Measurements from ENCODE around the gene ACTR2.
"Not testable (repeated sequence)": the region's sequence is repeated elsewhere in the genome, so short reads cannot be mapped to it uniquely, and the experiment has no call there.

The ACTR2 gene

DNA sequence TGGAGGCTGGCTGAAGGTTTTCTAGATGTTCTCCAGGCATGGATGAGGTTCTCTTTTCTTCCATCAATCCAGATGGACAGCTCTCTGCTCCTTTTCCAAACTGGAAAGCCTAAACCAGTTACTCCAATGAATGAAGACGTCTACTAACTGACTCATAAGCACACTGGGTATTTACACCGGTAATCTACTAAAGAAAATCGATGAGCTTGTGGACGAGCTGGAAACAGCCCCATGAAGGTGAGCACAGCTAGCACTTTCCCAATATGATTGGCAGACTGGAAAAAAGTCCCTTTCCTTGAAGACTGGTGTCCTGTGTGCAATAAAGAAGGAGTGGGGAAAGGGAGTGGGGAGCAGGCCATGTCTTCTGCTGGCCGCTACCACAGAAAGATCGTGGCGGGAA is 84.0 kb downstream of the ACTR2 start:
- no peak for DNase-seq (ENCODE audit: low read depth in 2 of 2, low spot score in 1 of 2)

DNA sequence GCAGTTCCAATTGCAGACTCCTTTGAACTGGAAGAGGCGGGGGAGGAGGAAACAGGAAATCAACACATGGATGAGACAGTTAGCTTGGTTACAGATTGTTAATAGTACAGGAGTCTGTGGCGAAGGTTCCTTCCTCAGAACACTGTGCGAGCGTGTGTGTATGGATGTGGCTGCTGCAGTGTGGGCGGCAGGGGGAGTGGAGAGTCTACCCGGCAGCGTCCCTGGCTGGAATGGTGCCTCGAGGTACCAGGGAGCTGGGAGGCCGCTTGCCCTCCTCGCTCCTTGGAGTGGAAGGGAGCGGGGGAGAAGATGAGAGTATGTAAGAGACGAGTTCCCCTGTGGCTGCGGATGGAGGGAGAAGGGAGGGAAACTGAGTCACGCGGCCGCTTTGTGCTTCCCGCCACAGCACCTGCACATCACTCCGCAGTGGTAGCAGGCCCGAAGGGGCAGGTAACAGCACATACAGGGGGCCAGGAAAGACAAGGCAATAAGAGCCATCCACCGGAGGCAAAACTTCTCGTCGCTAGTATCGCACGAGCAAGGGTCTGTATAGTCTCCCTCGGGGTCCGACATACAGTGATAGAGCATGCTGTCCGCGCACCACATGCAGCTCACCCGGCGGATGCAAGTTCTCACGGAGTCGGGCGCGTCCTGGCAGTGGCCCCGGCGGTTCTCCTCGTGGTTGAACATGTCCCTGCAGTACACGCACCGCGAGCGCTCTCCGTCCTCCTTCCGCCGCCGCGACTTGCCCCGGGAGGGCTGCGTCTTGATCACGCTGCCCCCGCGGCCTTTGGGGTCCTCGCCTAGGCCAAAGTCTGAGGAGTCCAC is 85.7 kb downstream of the ACTR2 start:
- DNase-seq (ENCODE audit: low read depth in 2 of 2, low spot score in 1 of 2): no peak

DNA sequence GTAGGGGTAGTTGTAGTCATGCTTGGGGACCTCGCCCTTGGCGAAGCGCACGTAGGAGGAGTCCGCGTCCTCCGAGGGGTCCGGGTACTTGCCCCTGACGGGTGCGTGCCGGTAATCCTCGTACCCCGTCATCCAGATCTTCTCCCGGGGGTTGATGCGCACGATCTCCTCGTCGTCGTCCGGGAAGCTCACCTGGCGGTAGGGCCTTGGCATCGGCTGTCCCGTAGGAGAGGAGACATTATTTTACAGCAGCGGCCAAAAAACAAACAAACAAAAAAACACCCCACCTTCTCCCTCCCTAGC is 86.3 kb downstream of the ACTR2 start:
- no peak for DNase-seq (ENCODE audit: low read depth in 2 of 2, low spot score in 1 of 2)

DNA sequence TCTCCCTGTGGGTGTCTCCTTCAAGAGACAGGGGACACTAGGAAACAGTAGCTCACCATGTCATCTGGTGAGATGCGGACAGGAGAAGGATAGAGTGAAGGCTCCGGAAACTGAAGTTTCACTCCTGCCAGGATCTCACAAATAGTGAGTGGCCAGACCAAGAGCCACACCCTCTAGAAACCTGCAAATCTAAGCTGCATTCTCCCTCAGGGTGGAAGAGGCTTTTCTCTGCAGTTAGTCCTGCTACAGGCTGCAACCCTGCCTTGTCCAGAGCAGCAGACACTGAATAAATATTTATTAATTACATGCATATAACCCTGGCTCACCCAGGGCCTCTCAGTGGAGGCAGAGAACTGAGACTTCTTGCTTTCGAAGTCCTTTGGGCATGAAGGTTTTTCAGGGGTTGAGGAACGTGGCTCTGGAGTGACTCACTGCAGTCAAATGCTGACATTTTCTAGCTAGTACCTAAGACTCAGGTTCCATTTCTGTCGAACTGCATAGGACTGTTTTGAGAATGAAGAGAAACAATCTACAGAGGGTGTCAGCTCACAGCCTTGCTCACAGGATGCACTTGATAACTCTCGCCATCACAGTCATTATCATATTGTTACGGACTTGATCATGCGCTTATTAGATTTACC is 87.3 kb downstream of the ACTR2 start:
- no peak for DNase-seq (ENCODE audit: low read depth in 2 of 2, low spot score in 1 of 2)

DNA sequence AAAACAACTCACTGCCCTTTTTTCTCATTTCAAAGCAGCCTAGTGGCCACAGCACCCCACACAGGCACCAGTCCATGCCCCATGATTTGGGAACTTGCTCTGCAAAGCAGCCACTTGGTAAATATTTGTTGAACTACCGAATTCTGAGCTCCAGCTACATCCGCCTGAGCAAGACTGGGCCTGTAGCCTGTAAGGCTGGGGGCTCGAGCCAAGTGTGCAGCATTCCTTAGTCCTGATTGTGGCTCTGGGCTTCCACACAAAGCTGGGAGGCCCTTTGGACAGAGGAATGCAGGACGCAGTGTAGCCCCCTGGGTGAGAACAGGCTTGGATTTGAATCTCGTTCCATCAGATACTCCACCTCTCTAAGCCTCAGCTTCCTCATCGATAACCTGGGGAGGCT is 88.4 kb downstream of the ACTR2 start:
- no peak for DNase-seq (ENCODE audit: low read depth in 2 of 2, low spot score in 1 of 2)

DNA sequence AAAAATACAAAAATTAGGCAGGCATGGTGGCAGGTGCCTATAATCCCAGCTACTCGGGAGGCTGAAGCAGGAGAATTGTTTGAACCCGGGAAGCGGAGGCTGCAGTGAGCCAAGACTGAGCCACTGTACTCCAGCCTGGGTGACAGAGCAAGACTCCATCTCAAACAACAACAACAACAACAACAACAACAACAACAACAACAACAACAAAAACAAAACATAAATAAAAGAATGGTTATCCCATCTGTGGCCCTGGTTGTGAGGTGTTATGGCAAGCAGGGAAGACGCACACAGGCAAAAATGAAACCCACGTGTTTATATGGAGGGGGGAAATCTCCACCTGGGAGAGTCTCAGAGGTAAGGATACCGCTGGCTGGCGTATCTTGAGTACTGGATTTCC is 89.7 kb downstream of the ACTR2 start:
- not testable (repeated sequence) for DNase-seq (ENCODE audit: low read depth in 2 of 2, low spot score in 1 of 2)

DNA sequence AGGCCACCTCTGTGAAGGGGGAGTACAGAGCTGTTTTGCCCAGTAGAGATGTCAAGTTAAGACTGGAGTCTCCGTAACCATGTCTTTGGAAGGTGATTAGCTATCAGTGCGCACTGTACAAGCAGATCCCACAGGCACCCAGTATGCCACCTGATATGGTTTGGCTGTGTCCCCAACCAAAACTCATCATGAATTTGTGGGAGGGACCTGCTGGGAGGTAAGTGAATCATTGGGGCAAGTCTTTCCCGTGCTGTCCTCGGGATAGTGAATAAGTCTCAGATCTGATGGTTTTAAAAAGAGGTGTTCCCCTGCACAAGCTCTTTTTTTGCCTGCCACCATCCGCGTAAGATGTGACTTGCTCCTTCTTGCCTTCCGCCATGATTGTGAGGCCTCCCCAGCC is 90.2 kb downstream of the ACTR2 start:
- DNase-seq (ENCODE audit: low read depth in 2 of 2, low spot score in 1 of 2): no peak

DNA sequence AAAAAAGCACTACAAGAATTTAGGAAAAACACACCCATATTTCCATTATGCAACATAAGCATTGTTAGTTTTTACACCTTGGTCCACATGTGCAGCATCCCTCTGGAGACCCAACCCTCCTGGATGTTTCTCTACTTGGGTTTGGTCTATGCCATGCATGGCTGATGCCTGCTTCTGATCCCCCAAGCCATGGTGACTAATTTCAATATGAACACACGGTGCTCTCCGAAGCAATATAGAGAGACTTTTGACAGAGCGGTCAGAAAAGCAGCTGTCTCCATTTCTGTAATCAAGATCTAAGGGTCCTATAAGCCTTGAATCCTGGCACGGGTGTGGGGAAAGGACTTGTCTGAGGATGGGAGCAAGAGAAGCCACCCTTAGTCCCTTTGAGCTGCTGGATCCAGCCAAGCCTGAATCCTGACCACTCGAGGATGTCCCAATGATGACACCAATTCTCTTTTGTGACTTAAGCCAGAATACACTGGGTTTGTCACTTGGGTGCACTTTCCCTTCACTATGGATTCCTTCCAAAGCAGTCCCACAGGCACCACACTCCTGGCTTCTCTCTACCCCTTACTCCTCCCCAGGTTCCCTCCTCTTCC is 91.5 kb downstream of the ACTR2 start:
- no peak for DNase-seq (ENCODE audit: low read depth in 2 of 2, low spot score in 1 of 2)

DNA sequence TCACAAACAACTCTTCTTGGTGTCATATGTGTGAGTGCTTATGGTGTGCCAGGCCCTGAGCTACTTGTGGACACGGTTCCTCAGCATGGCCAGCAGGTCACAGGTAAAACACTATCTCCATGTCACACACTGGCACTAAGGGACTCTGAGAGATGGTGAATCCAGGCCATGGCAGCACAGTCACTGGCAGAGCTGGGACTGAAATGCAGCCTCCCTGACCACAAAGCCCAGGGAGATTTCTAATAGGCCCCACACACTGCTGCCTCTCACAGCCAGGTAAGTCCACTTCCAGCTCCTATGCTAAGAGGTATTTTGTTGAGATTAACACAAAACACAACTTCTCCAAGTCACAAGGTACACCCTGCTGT is 92.0 kb downstream of the ACTR2 start:
- no peak for DNase-seq (ENCODE audit: low read depth in 2 of 2, low spot score in 1 of 2)

DNA sequence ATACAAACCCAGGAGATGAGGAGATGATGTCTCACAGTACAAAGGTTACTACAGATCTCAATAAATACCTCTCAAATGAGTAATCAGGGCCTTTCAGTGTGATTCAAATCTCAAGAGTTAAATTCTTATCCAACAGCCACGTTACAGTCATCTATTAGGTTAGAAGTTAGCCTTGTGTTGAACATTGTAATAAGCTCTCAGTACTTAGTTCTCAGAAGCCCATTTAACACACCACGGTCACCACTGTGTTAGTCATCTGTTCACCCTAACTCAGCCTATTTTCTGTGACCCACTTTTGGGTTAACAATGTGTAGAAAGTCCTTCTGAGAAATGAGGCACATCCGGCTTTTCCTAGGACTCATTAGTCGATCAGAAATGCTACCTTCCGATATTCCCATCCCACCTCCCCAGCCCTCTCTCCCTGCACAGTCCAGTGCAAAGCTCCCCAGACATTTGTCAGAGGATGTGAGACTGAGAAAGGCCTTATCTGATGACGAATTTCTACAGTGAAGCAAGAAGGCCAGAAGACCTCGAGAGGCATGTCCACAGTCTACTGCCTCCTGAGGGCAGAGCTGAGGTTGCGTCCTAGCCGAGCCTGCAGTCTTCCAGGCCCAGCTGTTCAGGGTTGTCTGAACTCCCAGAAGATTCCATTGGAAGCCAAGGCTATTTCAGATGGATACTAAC is 92.6 kb downstream of the ACTR2 start:
- DNase-seq (ENCODE audit: low read depth in 2 of 2, low spot score in 1 of 2): no peak

Data from stimulated activated CD8-positive, alpha-beta memory T cell treated with anti-CD3 and anti-CD28 coated beads, Interleukin-4, amount 100 ng/mL, for 1 hour (primary cell).